ENCODE data around the gene FGFRL1. TPM values are rescaled to one million over a fixed set of nuclear protein-coding genes. Genes with fewer than 3 reads are reported as not detected.

The FGFRL1 gene
- total and polyA plus RNA-seq, 2 of the 13 experiments (the other 11 are each of a cell fraction or from before 2014, with no cell fraction given) = 19.1 to 30.6 TPM

DNA sequence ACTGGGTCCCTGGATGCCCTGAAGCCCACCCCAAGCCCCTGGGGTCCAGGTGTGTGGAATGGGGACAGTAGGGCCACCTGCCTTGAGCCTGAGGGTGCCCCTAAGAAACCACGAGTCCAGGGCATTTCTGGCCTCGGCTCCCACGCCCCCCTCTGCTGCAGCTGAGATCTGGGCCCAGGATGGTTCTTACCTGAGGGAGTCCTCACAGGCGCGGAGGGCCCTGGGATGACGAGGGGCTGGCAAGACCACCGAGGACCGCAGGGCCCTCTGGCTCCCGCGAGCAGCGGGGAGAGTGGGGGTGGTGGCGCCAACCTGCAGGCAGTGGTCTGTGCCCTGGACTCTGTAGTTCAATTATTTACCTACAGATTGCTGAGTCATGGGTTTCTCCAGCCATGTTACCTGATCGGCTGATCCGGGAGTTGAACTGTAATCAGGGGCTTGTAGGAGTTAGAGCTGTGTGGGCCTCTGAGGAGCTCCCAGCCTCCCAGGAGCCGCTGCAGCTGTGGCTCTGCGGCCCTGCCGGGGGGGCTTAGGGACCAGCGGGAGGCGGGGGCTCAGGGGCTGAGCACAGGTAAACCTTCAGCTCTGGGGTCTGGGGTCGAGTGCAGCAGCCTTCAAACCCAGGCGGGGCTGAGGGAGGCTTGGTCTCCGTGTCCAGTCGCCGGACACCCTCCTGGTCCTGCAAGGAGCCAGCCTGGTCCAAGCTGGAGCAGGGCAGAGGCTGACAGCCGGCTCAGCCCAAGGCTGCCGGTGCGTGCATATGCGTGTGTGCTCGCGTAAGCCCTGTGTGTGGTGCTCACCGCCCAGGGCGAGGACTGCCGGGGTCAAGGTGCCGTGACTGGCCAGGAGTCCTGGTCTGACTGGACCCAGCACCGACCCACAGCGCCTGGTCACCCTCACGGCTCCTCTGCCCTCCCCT, 18.1 kb upstream of the FGFRL1 start, which contains the start of gene SLC26A1 (continued):
- TF ChIP-seq ZNF260 (CRISPR knock-in tag; IDR thresholded peaks at IDR 0.05; ENCODE audit: borderline replicate concordance, low read depth) (no peak), SRY (CRISPR knock-in tag; IDR thresholded peaks at IDR 0.05) (no peak), DMAP1 (CRISPR knock-in tag; IDR thresholded peaks at IDR 0.05) (0 out of 2 replicates have a peak, but pooled peaks have one; percentile 13), FLYWCH1 (CRISPR knock-in tag; IDR thresholded peaks at IDR 0.05) (no peak), SMAD9 (CRISPR knock-in tag; IDR thresholded peaks at IDR 0.05) (no peak; the same call in 1 of the 2 replicates), ZNF207 (IDR thresholded peaks at IDR 0.05; ENCODE audit: borderline replicate concordance) (no peak), HDAC2 (CRISPR knock-in tag; IDR thresholded peaks at IDR 0.05) (no peak; the same call in none of the 2 replicates), REPIN1 (CRISPR knock-in tag; IDR thresholded peaks at IDR 0.05; ENCODE audit: borderline replicate concordance, low read depth) (no peak; the same call in 1 of the 2 replicates), NR2F2 (IDR thresholded peaks at IDR 0.05; ENCODE audit: borderline replicate concordance, low read depth) (no peak), MLLT10 (CRISPR knock-in tag; IDR thresholded peaks at IDR 0.05) (no peak), ZNF460 (CRISPR knock-in tag; IDR thresholded peaks at IDR 0.05; ENCODE audit: borderline replicate concordance) (no peak; the same call in 1 of the 2 replicates), PPARG (CRISPR knock-in tag; conservative IDR thresholded peaks at IDR 0.05) (no peak), EP300 (IDR thresholded peaks at IDR 0.05; ENCODE audit: low read depth in 2 of 2, low read length in 2 of 2) (peak; percentile 63 to 74; a peak in 3 of 4 replicates), EP300 (CRISPR knock-in tag; IDR thresholded peaks at IDR 0.05; ENCODE audit: borderline replicate concordance) (no peak; the same call in 1 of the 2 replicates), ZNF567 (CRISPR knock-in tag; IDR thresholded peaks at IDR 0.05; ENCODE audit: borderline replicate concordance) (no peak), ZNF317 (CRISPR knock-in tag; IDR thresholded peaks at IDR 0.05) (no peak), ONECUT2 (CRISPR knock-in tag; IDR thresholded peaks at IDR 0.05) (no peak), HOXD1 (CRISPR knock-in tag; IDR thresholded peaks at IDR 0.05) (no peak; the same call in 1 of the 2 replicates)
- TF ChIP-seq, protein P1, sequence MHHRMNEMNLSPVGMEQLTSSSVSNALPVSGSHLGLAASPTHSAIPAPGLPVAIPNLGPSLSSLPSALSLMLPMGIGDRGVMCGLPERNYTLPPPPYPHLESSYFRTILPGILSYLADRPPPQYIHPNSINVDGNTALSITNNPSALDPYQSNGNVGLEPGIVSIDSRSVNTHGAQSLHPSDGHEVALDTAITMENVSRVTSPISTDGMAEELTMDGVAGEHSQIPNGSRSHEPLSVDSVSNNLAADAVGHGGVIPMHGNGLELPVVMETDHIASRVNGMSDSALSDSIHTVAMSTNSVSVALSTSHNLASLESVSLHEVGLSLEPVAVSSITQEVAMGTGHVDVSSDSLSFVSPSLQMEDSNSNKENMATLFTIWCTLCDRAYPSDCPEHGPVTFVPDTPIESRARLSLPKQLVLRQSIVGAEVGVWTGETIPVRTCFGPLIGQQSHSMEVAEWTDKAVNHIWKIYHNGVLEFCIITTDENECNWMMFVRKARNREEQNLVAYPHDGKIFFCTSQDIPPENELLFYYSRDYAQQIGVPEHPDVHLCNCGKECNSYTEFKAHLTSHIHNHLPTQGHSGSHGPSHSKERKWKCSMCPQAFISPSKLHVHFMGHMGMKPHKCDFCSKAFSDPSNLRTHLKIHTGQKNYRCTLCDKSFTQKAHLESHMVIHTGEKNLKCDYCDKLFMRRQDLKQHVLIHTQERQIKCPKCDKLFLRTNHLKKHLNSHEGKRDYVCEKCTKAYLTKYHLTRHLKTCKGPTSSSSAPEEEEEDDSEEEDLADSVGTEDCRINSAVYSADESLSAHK (CRISPR knock-in tag; IDR thresholded peaks at IDR 0.05; ENCODE audit: borderline replicate concordance) = no peak
- TF ChIP-seq, protein P2, sequence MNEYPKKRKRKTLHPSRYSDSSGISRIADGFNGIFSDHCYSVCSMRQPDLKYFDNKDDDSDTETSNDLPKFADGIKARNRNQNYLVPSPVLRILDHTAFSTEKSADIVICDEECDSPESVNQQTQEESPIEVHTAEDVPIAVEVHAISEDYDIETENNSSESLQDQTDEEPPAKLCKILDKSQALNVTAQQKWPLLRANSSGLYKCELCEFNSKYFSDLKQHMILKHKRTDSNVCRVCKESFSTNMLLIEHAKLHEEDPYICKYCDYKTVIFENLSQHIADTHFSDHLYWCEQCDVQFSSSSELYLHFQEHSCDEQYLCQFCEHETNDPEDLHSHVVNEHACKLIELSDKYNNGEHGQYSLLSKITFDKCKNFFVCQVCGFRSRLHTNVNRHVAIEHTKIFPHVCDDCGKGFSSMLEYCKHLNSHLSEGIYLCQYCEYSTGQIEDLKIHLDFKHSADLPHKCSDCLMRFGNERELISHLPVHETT (CRISPR knock-in tag; conservative IDR thresholded peaks at IDR 0.05) = no peak
- TF ChIP-seq, protein P3, sequence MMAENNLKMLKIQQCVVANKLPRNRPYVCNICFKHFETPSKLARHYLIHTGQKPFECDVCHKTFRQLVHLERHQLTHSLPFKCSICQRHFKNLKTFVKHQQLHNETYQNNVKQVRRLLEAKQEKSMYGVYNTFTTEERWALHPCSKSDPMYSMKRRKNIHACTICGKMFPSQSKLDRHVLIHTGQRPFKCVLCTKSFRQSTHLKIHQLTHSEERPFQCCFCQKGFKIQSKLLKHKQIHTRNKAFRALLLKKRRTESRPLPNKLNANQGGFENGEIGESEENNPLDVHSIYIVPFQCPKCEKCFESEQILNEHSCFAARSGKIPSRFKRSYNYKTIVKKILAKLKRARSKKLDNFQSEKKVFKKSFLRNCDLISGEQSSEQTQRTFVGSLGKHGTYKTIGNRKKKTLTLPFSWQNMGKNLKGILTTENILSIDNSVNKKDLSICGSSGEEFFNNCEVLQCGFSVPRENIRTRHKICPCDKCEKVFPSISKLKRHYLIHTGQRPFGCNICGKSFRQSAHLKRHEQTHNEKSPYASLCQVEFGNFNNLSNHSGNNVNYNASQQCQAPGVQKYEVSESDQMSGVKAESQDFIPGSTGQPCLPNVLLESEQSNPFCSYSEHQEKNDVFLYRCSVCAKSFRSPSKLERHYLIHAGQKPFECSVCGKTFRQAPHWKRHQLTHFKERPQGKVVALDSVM (CRISPR knock-in tag; IDR thresholded peaks at IDR 0.05) = 0 out of 2 replicates have a peak, but pooled peaks have one; percentile 48
- TF ChIP-seq, protein P4, sequence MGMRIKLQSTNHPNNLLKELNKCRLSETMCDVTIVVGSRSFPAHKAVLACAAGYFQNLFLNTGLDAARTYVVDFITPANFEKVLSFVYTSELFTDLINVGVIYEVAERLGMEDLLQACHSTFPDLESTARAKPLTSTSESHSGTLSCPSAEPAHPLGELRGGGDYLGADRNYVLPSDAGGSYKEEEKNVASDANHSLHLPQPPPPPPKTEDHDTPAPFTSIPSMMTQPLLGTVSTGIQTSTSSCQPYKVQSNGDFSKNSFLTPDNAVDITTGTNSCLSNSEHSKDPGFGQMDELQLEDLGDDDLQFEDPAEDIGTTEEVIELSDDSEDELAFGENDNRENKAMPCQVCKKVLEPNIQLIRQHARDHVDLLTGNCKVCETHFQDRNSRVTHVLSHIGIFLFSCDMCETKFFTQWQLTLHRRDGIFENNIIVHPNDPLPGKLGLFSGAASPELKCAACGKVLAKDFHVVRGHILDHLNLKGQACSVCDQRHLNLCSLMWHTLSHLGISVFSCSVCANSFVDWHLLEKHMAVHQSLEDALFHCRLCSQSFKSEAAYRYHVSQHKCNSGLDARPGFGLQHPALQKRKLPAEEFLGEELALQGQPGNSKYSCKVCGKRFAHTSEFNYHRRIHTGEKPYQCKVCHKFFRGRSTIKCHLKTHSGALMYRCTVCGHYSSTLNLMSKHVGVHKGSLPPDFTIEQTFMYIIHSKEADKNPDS (CRISPR knock-in tag; IDR thresholded peaks at IDR 0.05) = peak; percentile 74

Measured in HepG2 (cell line).